B cell (primary cell): Measurements from ENCODE around the gene DENND1A. TPM values are rescaled to one million over a fixed set of nuclear protein-coding genes. Genes with fewer than 3 reads are reported as not detected.
"Not testable (repeated sequence)": the region's sequence is repeated elsewhere in the genome, so short reads cannot be mapped to it uniquely, and the experiment has no call there.

Experiments
- ATAC-seq: fragments of 200-7000 bp; cut with Tn5 transposase; one replicate; pipeline ENCODE4 v1.10.0; 2021; ENCODE audit warnings: low read depth, mild to moderate bottlenecking, moderate number of reproducible peaks, moderate library complexity
- CTCF ChIA-PET: fragments of 350-600 bp; sonication (Branson Sonifier 250); formaldehyde crosslinking; loops from one replicate; lab custom pipeline; 2021; ENCODE audit warnings: antibody characterized with exemption, inconsistent platforms; lab: Charles Lee
- POLR2A ChIA-PET: fragments of 350-600 bp; sonication (Branson Sonifier 250); formaldehyde crosslinking; loops from one replicate; lab custom pipeline; 2021; ENCODE audit warnings: antibody characterized with exemption; lab: Charles Lee
- DNase-seq: peaks from one replicate; pipeline ENCODE4 v3.0.0; 2013
- H2AFZ ChIP-seq: 2 replicates; pipeline ENCODE4 v1.6.1; 2012; ENCODE audit warnings: mild to moderate bottlenecking, low read depth, low read length; ENCODE audit not compliant: insufficient read depth, poor library complexity, severe bottlenecking
- H3K27ac ChIP-seq, 2 donors: 1 replicate in 1 of 2; 2 replicates in 1 of 2; pipeline ENCODE4 v1.5.1; 2012 to 2013; ENCODE audit warnings: low read length in 2 of 2, mild to moderate bottlenecking in 2 of 2, moderate library complexity in 1 of 2
- H3K27me3 ChIP-seq, 4 experiments: fragments of 200-600 bp in 1 of 4; sonication (generic) in 1 of 4; replicated peaks in 1 of 4; 1 replicate in 2 of 4; 2 replicates in 2 of 4; pipeline versions ENCODE4 v1.6.1 to v1.7.0; 2013 to 2016; ENCODE audit warnings: low read length in 3 of 4, mild to moderate bottlenecking in 2 of 4, mixed read lengths in 1 of 4, moderate library complexity in 1 of 4; ENCODE audit not compliant: insufficient read depth in 4 of 4, control insufficient read depth in 3 of 4; ENCODE audit errors: control extremely low read depth in 1 of 4
- H3K36me3 ChIP-seq, 2 experiments: replicated peaks in 1 of 2; 1 replicate in 1 of 2; 2 replicates in 1 of 2; pipeline versions ENCODE4 v1.6.1 to v1.7.1; 2013; ENCODE audit warnings: low read length in 1 of 2; ENCODE audit not compliant: insufficient read depth in 2 of 2, control insufficient read depth in 1 of 2; ENCODE audit errors: control extremely low read depth in 1 of 2, extremely low read depth in 1 of 2
- H3K4me1 ChIP-seq, 2 donors: fragments of 200-600 bp in 1 of 2; sonication (generic) in 1 of 2; 1 replicate in 1 of 2; 2 replicates in 1 of 2; pipeline versions ENCODE4 v1.5.1 to v1.6.1; 2013 to 2017; ENCODE audit warnings: low read length in 2 of 2; ENCODE audit not compliant: control insufficient read depth in 2 of 2, insufficient read depth in 2 of 2
- H3K4me2 ChIP-seq: replicated peaks from 2 replicates; pipeline ENCODE3; 2012; ENCODE audit warnings: mild to moderate bottlenecking, low read depth, low read length; ENCODE audit not compliant: poor library complexity, severe bottlenecking
- H3K4me3 ChIP-seq, 5 experiments: fragments of 200-600 bp in 1 of 5; sonication (generic) in 1 of 5; 1 replicate in 3 of 5; 2 replicates in 2 of 5; pipeline versions ENCODE4 v1.5.1 to v1.7.0; 2011 to 2016; ENCODE audit warnings: low read length in 4 of 5, mild to moderate bottlenecking in 4 of 5, low read depth in 2 of 5, control low read depth in 1 of 5, moderate library complexity in 1 of 5; ENCODE audit not compliant: insufficient read depth in 1 of 5; ENCODE audit errors: control extremely low read depth in 1 of 5, extremely low read depth in 1 of 5
- H3K79me2 ChIP-seq: fragments of 200-600 bp; sonication (generic); one replicate; pipeline ENCODE4 v1.6.0; 2016; ENCODE audit warnings: low read length; ENCODE audit not compliant: control insufficient read depth, insufficient read depth
- H3K9ac ChIP-seq: fragments of 200-600 bp; sonication (generic); 2 replicates; pipeline ENCODE4 v1.6.1; 2017; ENCODE audit warnings: mild to moderate bottlenecking, low read length, moderate library complexity
- H3K9me3 ChIP-seq, 3 donors: one replicate each; pipeline versions ENCODE4 v1.6.1 to v1.7.1; 2013; ENCODE audit warnings: low read length in 2 of 3; ENCODE audit not compliant: control insufficient read depth in 2 of 3, insufficient read depth in 1 of 3; ENCODE audit errors: control extremely low read depth in 1 of 3
- H4K20me1 ChIP-seq: 2 replicates; pipeline ENCODE4 v1.6.0; 2012; ENCODE audit warnings: mild to moderate bottlenecking, low read length; ENCODE audit not compliant: insufficient read depth, control insufficient read depth, poor library complexity, severe bottlenecking
- H3K27ac Mint-ChIP-seq: one replicate; pipeline ENCODE4 v1.8.0; 2021; ENCODE audit warnings: mixed read lengths
- H3K27me3 Mint-ChIP-seq: one replicate; pipeline ENCODE4 v1.8.0; 2021; ENCODE audit warnings: mixed read lengths
- H3K4me1 Mint-ChIP-seq: one replicate; pipeline ENCODE4 v1.8.0; 2021; ENCODE audit warnings: mixed read lengths
- H3K4me3 Mint-ChIP-seq: one replicate; pipeline ENCODE4 v1.8.0; 2021; ENCODE audit warnings: mixed read lengths
- H3K9me3 Mint-ChIP-seq: one replicate; pipeline ENCODE4 v1.8.0; 2022; ENCODE audit warnings: mixed read lengths; ENCODE audit not compliant: insufficient read depth
- CTCF ChIP-seq: fragments of 200-600 bp; IDR thresholded peaks from one replicate; pipeline ENCODE4 v1.8.0; 2022; ENCODE audit warnings: antibody characterized with exemption, mild to moderate bottlenecking
- EZH2 ChIP-seq: IDR thresholded peaks from 2 replicates; pipeline ENCODE4 v1.6.1; 2012; ENCODE audit warnings: borderline replicate concordance, low read depth, mild to moderate bottlenecking, moderate library complexity, low read length; ENCODE audit not compliant: insufficient read depth, poor library complexity, severe bottlenecking
- WGBS: methylation state at CpG from one replicate; pipeline ENCODE4 v1.1.5; 2013; ENCODE audit warnings: missing lambda C conversion rate; ENCODE audit not compliant: insufficient coverage; 5-methylcytosine and 5-hydroxymethylcytosine counted together
- intact Hi-C: fragments of 100-400 bp; cut with micrococcal nuclease; formaldehyde crosslinking; loops from one replicate; pipeline ENCODE4 v1.10.0; 2022
- polyA plus RNA-seq: library from polyadenylated mRNA; depleted of rRNA; stranded (reverse); fragments of >200 nt; gene quantifications from 2 replicates; pipeline ENCODE4 v1.2.3, GENCODE V29; 2012
- total RNA-seq, 2 donors: library from RNA; stranded (reverse); fragments of 120-200 nt in 1 of 2; gene quantifications; 1 replicate in 1 of 2; 2 replicates in 1 of 2; pipeline versions ENCODE4 v1.2.3 to v1.2.4, GENCODE V29; 2013 to 2022

Gene DENND1A
- total and polyA plus RNA-seq, 2 donors (not counting 1 experiment from before 2014, with no cell fraction given): 10.8 to 26.0 TPM

- H3K4me1 Mint-ChIP-seq: no peaks in the 10 kb centered on the region
- no peak for TF ChIP-seq CTCF
- TF ChIP-seq EZH2: no peak
- no peaks in the 10 kb centered on the region for H3K36me3 ChIP-seq
- peaks cover 5% of the 10 kb centered on the region for H3K9me3 Mint-ChIP-seq
- no peaks in the 10 kb centered on the region for H3K79me2 ChIP-seq
- H3K4me3 Mint-ChIP-seq: no peak overlapping the region
- H2AFZ ChIP-seq: no peak overlapping the region
- H3K27ac Mint-ChIP-seq: no peak overlapping the region
- H3K27me3 Mint-ChIP-seq: peaks cover 21% of the 10 kb centered on the region
- intact Hi-C loops: no loop called here
- H3K4me1 ChIP-seq: no peaks in the 10 kb centered on the region
- peaks cover 0 to 20% (median 6%) of the 10 kb centered on the region in 4 experiments for H3K27me3 ChIP-seq
- ChIA-PET CTCF (no interaction called here), POLR2A (no interaction called here)
- ATAC-seq (no peak), DNase-seq (no peak)
- H3K4me2 ChIP-seq: no peak overlapping the region
- H3K27ac ChIP-seq: no peak overlapping the region
- no peak overlapping the region for H3K4me3 ChIP-seq
- peaks cover 0 to 16% (median 10%) of the 10 kb centered on the region in 3 donors for H3K9me3 ChIP-seq
- no peak overlapping the region for H3K9ac ChIP-seq
- no peaks in the 10 kb centered on the region for H4K20me1 ChIP-seq
- WGBS: 100% methylated on average over 4 of the region's 5 CpGs
These were observed 49.1 kb upstream of the DENND1A start for GRCh38 chr9:123978981-123979380.

- intact Hi-C loops, H3K4me3 Mint-ChIP-seq, H3K4me2 ChIP-seq, H2AFZ ChIP-seq, H3K4me3 ChIP-seq, H3K27ac ChIP-seq, POLR2A ChIA-PET, H3K27ac Mint-ChIP-seq, CTCF ChIA-PET, H4K20me1 ChIP-seq, H3K79me2 ChIP-seq, H3K36me3 ChIP-seq, H3K4me1 ChIP-seq, DNase-seq, ATAC-seq, H3K4me1 Mint-ChIP-seq, H3K9me3 Mint-ChIP-seq, H3K9ac ChIP-seq: not testable (repeated sequence)
- Histone ChIP-seq H3K27me3 (peaks cover 0 to 20% (median 4%) of the 10 kb centered on the region in 4 experiments), H3K9me3 (peaks cover 0 to 22% (median 10%) of the 10 kb centered on the region in 3 donors)
- WGBS: no CpG with 5 or more reads among the region's 9 CpGs
- peaks cover 13% of the 10 kb centered on the region for H3K27me3 Mint-ChIP-seq
These were observed 46.7 kb upstream of the DENND1A start for GRCh38 chr9:123976579-123976978.
